Medulla oblongata (tissue), 1 donor: Measurements from ENCODE around the gene CPSF6.
A peak's percentile ranks its signal among the peaks of the same experiment; 100 is the strongest.
"Not testable (repeated sequence)": the region's sequence is repeated elsewhere in the genome, so short reads cannot be mapped to it uniquely, and the experiment has no call there.

Experiments
- DNase-seq: peaks from one replicate; pipeline ENCODE4 v3.0.0-alpha.2; 2015; ENCODE audit errors: extremely low spot score

The CPSF6 gene

GRCh38 chr12:69258655-69259054 lies 19.3 kb downstream of the CPSF6 start:
- no peak for DNase-seq

GRCh38 chr12:69262264-69262974 lies 23.1 kb downstream of the CPSF6 start:
- DNase-seq: no peak

- no peak for DNase-seq
Measured at GRCh38 chr12:69265205-69265604, 25.8 kb downstream of the CPSF6 start.

GRCh38 chr12:69265633-69266032 lies 26.3 kb downstream of the CPSF6 start:
- DNase-seq: not testable (repeated sequence)

- no peak for DNase-seq
Measured at GRCh38 chr12:69266036-69266635, 26.8 kb downstream of the CPSF6 start.

GRCh38 chr12:69269736-69270135 lies 30.4 kb downstream of the CPSF6 start:
- no peak for DNase-seq

- no peak for DNase-seq
Measured at GRCh38 chr12:69272511-69272910, 33.1 kb downstream of the CPSF6 start.

- DNase-seq: no peak
Measured at GRCh38 chr12:69274861-69275260, 35.5 kb downstream of the CPSF6 start.

GRCh38 chr12:69275471-69275891 lies 36.1 kb downstream of the CPSF6 start:
- DNase-seq: peak; percentile 18

- no peak for DNase-seq
Measured at GRCh38 chr12:69278814-69279782, 39.7 kb downstream of the CPSF6 start.

GRCh38 chr12:69284131-69284530 lies 44.8 kb downstream of the CPSF6 start:
- DNase-seq: peak; percentile 73

- no peak for DNase-seq
Measured at GRCh38 chr12:69287556-69287955, 48.2 kb downstream of the CPSF6 start.

- peak; percentile 91 for DNase-seq
Measured at GRCh38 chr12:69290545-69291277, 51.3 kb downstream of the CPSF6 start.

GRCh38 chr12:69291278-69291593 lies 51.9 kb downstream of the CPSF6 start:
- DNase-seq: no peak

- no peak for DNase-seq
Measured at GRCh38 chr12:69298133-69298532, 58.8 kb downstream of the CPSF6 start.

GRCh38 chr12:69298947-69299346 lies 59.6 kb downstream of the CPSF6 start:
- DNase-seq: no peak

GRCh38 chr12:69304284-69304683 lies 64.9 kb downstream of the CPSF6 start:
- DNase-seq: no peak

GRCh38 chr12:69309461-69309860 lies 70.1 kb downstream of the CPSF6 start:
- DNase-seq: no peak

- DNase-seq: no peak
Measured at GRCh38 chr12:69313209-69313608, 73.8 kb downstream of the CPSF6 start.

GRCh38 chr12:69316784-69317183 lies 77.4 kb downstream of the CPSF6 start:
- not testable (repeated sequence) for DNase-seq

- DNase-seq: not testable (repeated sequence)
Measured at GRCh38 chr12:69317233-69317632, 77.9 kb downstream of the CPSF6 start.

GRCh38 chr12:69318225-69318624 lies 78.9 kb downstream of the CPSF6 start:
- DNase-seq: no peak
